ENCODE data around the gene SRD5A2. TPM values are rescaled to one million over a fixed set of nuclear protein-coding genes. Genes with fewer than 3 reads are reported as not detected.

SRD5A2 gene
- total RNA-seq, 2 experiments from 2014 or later, result not detected

DNA sequence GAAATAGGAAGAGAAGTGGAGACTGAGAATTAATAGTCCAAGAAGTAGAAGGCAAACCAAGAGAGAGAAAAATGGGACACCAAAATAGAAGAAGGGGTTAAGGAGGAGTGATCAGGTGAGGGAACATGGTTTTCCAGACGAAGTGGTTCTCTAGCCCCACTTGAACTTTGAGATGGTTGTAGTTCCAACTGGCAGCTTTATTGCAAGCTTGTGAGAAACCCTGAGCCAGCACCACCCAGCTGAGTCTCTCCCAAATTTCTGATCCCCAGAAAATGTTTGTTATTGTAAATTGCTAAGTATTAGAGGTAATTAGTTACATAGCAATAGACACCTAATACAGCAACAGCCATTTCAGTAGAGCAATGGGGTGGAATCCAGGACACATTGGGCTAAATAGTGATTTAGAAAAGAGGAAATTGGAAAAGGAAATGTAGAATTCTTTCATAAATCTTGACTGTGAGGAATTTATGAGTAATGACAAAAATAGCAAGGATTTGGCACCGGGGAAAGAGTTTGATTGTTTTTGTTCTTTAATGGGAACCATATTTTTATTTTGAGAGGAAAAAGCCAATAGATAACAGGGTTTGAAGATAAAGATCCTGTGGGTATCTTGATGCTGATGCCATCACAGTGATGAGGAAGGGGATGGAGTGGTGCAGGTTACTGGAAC lies 104.1 kb downstream of the SRD5A2 start:
- CTCF ChIA-PET, result no interaction called here

DNA sequence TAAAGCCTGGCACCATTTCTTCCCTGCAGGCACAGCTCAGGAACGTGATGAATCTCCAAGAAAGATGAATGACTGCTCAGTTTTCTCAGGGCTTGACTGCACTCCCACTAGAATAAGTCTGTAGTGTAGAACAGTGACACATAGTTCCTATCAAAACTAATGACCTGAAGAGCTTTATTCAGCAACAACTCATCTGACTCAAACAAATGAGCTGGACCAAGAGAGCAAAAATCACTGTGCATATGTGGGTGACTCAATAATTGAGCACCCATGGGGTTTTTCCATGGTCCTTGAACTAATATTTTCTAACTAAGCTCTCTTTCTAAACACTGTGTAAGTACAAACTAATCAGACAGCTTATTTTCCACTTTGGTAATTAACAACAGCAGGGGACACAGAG lies 105.0 kb downstream of the SRD5A2 start:
- DNase-seq, result no peak
- Mint-ChIP-seq H3K36me3 (ENCODE audit: low read depth) (no peaks in the 10 kb centered on the region), H3K4me1 (ENCODE audit: low read depth) (no peaks in the 10 kb centered on the region), H3K27ac (no peak overlapping the region), H3K9me3 (peaks cover 1% of the 10 kb centered on the region), H3K27me3 (peaks cover 10% of the 10 kb centered on the region), H3K4me3 (no peak overlapping the region)
- CTCF ChIA-PET, result no interaction called here
- TF ChIP-seq, protein P1, sequence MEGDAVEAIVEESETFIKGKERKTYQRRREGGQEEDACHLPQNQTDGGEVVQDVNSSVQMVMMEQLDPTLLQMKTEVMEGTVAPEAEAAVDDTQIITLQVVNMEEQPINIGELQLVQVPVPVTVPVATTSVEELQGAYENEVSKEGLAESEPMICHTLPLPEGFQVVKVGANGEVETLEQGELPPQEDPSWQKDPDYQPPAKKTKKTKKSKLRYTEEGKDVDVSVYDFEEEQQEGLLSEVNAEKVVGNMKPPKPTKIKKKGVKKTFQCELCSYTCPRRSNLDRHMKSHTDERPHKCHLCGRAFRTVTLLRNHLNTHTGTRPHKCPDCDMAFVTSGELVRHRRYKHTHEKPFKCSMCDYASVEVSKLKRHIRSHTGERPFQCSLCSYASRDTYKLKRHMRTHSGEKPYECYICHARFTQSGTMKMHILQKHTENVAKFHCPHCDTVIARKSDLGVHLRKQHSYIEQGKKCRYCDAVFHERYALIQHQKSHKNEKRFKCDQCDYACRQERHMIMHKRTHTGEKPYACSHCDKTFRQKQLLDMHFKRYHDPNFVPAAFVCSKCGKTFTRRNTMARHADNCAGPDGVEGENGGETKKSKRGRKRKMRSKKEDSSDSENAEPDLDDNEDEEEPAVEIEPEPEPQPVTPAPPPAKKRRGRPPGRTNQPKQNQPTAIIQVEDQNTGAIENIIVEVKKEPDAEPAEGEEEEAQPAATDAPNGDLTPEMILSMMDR (IDR thresholded peaks at IDR 0.05), result no peak
- no peak for ATAC-seq
- intact Hi-C loops (cut with micrococcal nuclease), result no loop called here
- POLR2A ChIA-PET, result no interaction called here

More for the DNA sequence above, 104.1 kb downstream of the SRD5A2 start:
- no peak for DNase-seq
- POLR2A ChIA-PET, result no interaction called here
- Mint-ChIP-seq H3K4me1 (ENCODE audit: low read depth) (no peaks in the 10 kb centered on the region), H3K27me3 (peaks cover 12% of the 10 kb centered on the region), H3K27ac (no peak overlapping the region), H3K36me3 (ENCODE audit: low read depth) (no peaks in the 10 kb centered on the region), H3K9me3 (peaks cover 1% of the 10 kb centered on the region), H3K4me3 (no peak overlapping the region)
- no peak for ATAC-seq
- intact Hi-C loops (cut with micrococcal nuclease), result no loop called here
- TF ChIP-seq, protein P1 (IDR thresholded peaks at IDR 0.05), result no peak

DNA sequence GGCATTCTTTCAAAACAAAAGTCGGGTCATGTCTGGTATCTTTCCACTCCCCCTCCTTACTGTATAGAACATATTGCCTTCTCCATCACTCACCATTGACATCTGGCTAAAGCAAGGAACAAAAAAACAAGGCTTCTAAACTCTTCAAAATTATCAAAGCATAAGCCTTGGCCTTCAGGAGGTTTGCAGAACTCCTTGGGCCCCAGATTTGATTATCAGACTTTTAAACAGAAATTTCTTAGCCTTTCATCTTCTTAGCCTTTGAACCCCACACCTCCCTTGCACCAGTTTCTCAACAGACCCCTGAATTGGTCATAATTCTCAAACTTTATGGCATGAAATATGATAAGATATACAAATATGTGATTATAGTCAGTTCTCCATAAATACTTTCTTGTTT lies 106.4 kb downstream of the SRD5A2 start:
- H3K4me3 Mint-ChIP-seq, result no peak overlapping the region
- H3K9me3 Mint-ChIP-seq, result peaks cover 1% of the 10 kb centered on the region
- peaks cover 12% of the 10 kb centered on the region for H3K27me3 Mint-ChIP-seq
- H3K27ac Mint-ChIP-seq, result no peak overlapping the region
- TF ChIP-seq, protein P1 (IDR thresholded peaks at IDR 0.05), result no peak
- no peaks in the 10 kb centered on the region for H3K36me3 Mint-ChIP-seq (ENCODE audit: low read depth)
- ChIA-PET POLR2A (interaction anchor here (0.6 kb wide), 1 partner anchor 362 kb away, joined by 3 read pairs; no protein-coding TSS in a partner anchor), CTCF (no interaction called here)
- no peak for ATAC-seq
- intact Hi-C loops (cut with micrococcal nuclease), result no loop called here
- H3K4me1 Mint-ChIP-seq (ENCODE audit: low read depth), result no peaks in the 10 kb centered on the region
- DNase-seq, result no peak

Other genes with a start within 250 kb of the SRD5A2 start
- under 1 TPM in 1 of 2 experiments, not detected in 1; 0.16 TPM for gene XDH, start 166.2 kb downstream of the SRD5A2 start, total RNA-seq

Measured in activated CD8-positive, alpha-beta T cell treated with anti-CD3 and anti-CD28 coated beads for 36 hours (primary cell).